ENCODE data around the gene AADAC.

DNA sequence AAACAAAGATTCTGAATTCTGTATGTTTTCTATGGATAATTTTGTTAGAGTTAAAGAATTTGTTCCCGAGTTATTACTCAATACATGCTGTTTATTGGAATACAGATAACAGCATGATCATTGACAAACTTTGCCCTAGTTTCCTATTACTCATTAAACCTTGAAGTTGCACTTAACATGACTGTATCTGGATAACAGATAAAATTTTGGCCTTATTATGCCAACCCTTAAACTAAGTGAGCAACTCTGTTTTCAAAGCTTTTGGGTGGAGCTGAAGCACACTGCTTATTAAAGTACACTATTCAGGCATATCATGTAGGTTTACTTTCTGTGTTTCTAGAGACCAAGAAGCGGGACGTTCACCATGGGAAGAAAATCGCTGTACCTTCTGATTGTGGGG, at the start of gene AADAC:
- TF ChIP-seq CTCF (conservative IDR thresholded peaks at IDR 0.05 in 1 of 2, IDR thresholded peaks at IDR 0.05 in 1 of 2; ENCODE audit: low read depth in 1 of 2, low read length in 2 of 2) (no peak), EZH2 (IDR thresholded peaks at IDR 0.05; ENCODE audit: low read length, missing control alignments) (no peak)
